AG09319 (cell line): ENCODE results near the gene RIMS4.

ENCODE experiments used
- DNase-seq: peaks from one replicate; pipeline ENCODE4 v3.0.0-alpha.2; 2010; ENCODE audit warnings: low read depth; ENCODE audit errors: extremely low read depth
- CTCF ChIP-seq: IDR thresholded peaks from 2 replicates; pipeline ENCODE4 v1.5.1; 2011; ENCODE audit warnings: low read depth, mild to moderate bottlenecking, inconsistent platforms, low read length, moderate library complexity

The RIMS4 gene

GRCh38 chr20:44762466-44763140 lies 47.7 kb downstream of the RIMS4 start:
- DNase-seq = no peak
- TF ChIP-seq CTCF = no peak

GRCh38 chr20:44761423-44761822 lies 48.9 kb downstream of the RIMS4 start:
- DNase-seq = no peak
- no peak for TF ChIP-seq CTCF

- TF ChIP-seq CTCF = no peak
- no peak for DNase-seq
These were observed 50.8 kb downstream of the RIMS4 start for GRCh38 chr20:44759595-44759994.

GRCh38 chr20:44758247-44759101 lies 51.9 kb downstream of the RIMS4 start:
- no peak for DNase-seq
- no peak for TF ChIP-seq CTCF

GRCh38 chr20:44756956-44757355 lies 53.4 kb downstream of the RIMS4 start:
- no peak for TF ChIP-seq CTCF
- no peak for DNase-seq

- TF ChIP-seq CTCF = no peak
- no peak for DNase-seq
These were observed 54.2 kb downstream of the RIMS4 start for GRCh38 chr20:44756011-44756688.

- DNase-seq = no peak
- no peak for TF ChIP-seq CTCF
These were observed 55.8 kb downstream of the RIMS4 start for GRCh38 chr20:44754554-44754953.
